Mesenchymal stem cell (in vitro differentiated cells and primary cell): ENCODE data around the gene TTLL1.
A peak's percentile ranks its signal among the peaks of the same experiment; 100 is the strongest.
"Not testable (repeated sequence)": the region's sequence is repeated elsewhere in the genome, so short reads cannot be mapped to it uniquely, and the experiment has no call there.

Experiments
- DNase-seq: peaks from one replicate; pipeline ENCODE4 v3.0.0-alpha.2; 2013
- H2AFZ ChIP-seq: one replicate; pipeline ENCODE4 v1.6.1; 2013; ENCODE audit warnings: low read depth, mild to moderate bottlenecking, control low read depth, inconsistent platforms, low read length, moderate library complexity
- H2AK5ac ChIP-seq: 2 replicates; pipeline ENCODE4 v1.6.1; 2013; ENCODE audit warnings: low read length, moderate library complexity, mild to moderate bottlenecking, inconsistent platforms; ENCODE audit not compliant: severe bottlenecking
- H2BK120ac ChIP-seq: one replicate; pipeline ENCODE4 v1.6.1; 2013; ENCODE audit warnings: low read depth, mild to moderate bottlenecking, inconsistent platforms, low read length, moderate library complexity
- H2BK12ac ChIP-seq, 2 experiments: one replicate each; pipeline ENCODE4 v1.6.1; 2013; ENCODE audit warnings: inconsistent platforms in 2 of 2, low read length in 2 of 2, mild to moderate bottlenecking in 2 of 2, moderate library complexity in 2 of 2, control low read depth in 1 of 2
- H2BK15ac ChIP-seq: one replicate; pipeline ENCODE4 v1.6.1; 2013; ENCODE audit warnings: mild to moderate bottlenecking, low read depth, inconsistent platforms; ENCODE audit not compliant: poor library complexity, severe bottlenecking
- H2BK5ac ChIP-seq: 2 replicates; pipeline ENCODE4 v1.6.1; 2013; ENCODE audit warnings: low read depth, mild to moderate bottlenecking, low read length, control low read depth, inconsistent platforms; ENCODE audit not compliant: poor library complexity, severe bottlenecking
- H3K14ac ChIP-seq, 2 experiments: one replicate each; pipeline ENCODE4 v1.6.1; 2013; ENCODE audit warnings: inconsistent platforms in 2 of 2, low read length in 2 of 2, control low read depth in 1 of 2, mild to moderate bottlenecking in 1 of 2, moderate library complexity in 1 of 2
- H3K18ac ChIP-seq, 2 experiments: one replicate each; pipeline ENCODE4 v1.6.1; 2013; ENCODE audit warnings: inconsistent platforms in 2 of 2, low read length in 2 of 2, control low read depth in 1 of 2, low read depth in 1 of 2, mild to moderate bottlenecking in 1 of 2
- H3K23ac ChIP-seq, 2 experiments: one replicate each; pipeline ENCODE4 v1.6.1; 2013; ENCODE audit warnings: inconsistent platforms in 2 of 2, low read length in 2 of 2, mild to moderate bottlenecking in 2 of 2, moderate library complexity in 2 of 2, control low read depth in 1 of 2
- H3K27ac ChIP-seq: 2 replicates; pipeline ENCODE4 v1.5.1; 2013; ENCODE audit warnings: mild to moderate bottlenecking, moderate library complexity, low read length, control low read depth, inconsistent platforms; ENCODE audit not compliant: poor library complexity, severe bottlenecking
- H3K27me3 ChIP-seq, 2 experiments: 2 replicates each; pipeline versions ENCODE4 v1.6.1 to v1.7.0; 2013; ENCODE audit warnings: low read length in 2 of 2, mild to moderate bottlenecking in 2 of 2, moderate library complexity in 2 of 2, control low read depth in 1 of 2, inconsistent platforms in 1 of 2; ENCODE audit not compliant: control insufficient read depth in 1 of 2, insufficient read depth in 1 of 2
- H3K36me3 ChIP-seq, 2 experiments: 2 replicates each; pipeline versions ENCODE4 v1.6.1 to v1.7.0; 2013; ENCODE audit warnings: low read length in 2 of 2, control low read depth in 1 of 2, inconsistent platforms in 1 of 2, low read depth in 1 of 2, mild to moderate bottlenecking in 1 of 2; ENCODE audit not compliant: insufficient read depth in 2 of 2, control insufficient read depth in 1 of 2
- H3K4ac ChIP-seq, 2 experiments: one replicate each; pipeline ENCODE4 v1.6.1; 2013; ENCODE audit warnings: inconsistent platforms in 2 of 2, low read length in 2 of 2, mild to moderate bottlenecking in 2 of 2, moderate library complexity in 2 of 2, control low read depth in 1 of 2, low read depth in 1 of 2
- H3K4me1 ChIP-seq: 2 replicates; pipeline ENCODE4 v1.6.1; 2013; ENCODE audit warnings: low read depth, low read length, control low read depth; ENCODE audit not compliant: control insufficient read depth, insufficient read depth
- H3K4me2 ChIP-seq: 2 replicates; pipeline ENCODE4 v1.6.1; 2013; ENCODE audit warnings: low read length, mild to moderate bottlenecking, inconsistent platforms; ENCODE audit not compliant: poor library complexity, severe bottlenecking
- H3K4me3 ChIP-seq, 2 experiments: 2 replicates each; pipeline versions ENCODE4 v1.5.1 to v1.7.0; 2013; ENCODE audit warnings: low read length in 2 of 2, mild to moderate bottlenecking in 2 of 2, control low read depth in 1 of 2, low read depth in 1 of 2; ENCODE audit not compliant: insufficient read depth in 1 of 2
- H3K79me1 ChIP-seq: replicated peaks from 2 replicates; pipeline ENCODE4 v1.6.1; 2013; ENCODE audit warnings: mild to moderate bottlenecking, control low read depth, low read length, inconsistent platforms; ENCODE audit not compliant: poor library complexity, severe bottlenecking
- H3K9ac ChIP-seq: 2 replicates; pipeline ENCODE4 v1.7.0; 2013; ENCODE audit warnings: mild to moderate bottlenecking, low read length, moderate library complexity
- H3K9me3 ChIP-seq: 2 replicates; pipeline ENCODE4 v1.7.0; 2013; ENCODE audit warnings: mild to moderate bottlenecking, low read length; ENCODE audit not compliant: control insufficient read depth
- H4K8ac ChIP-seq: one replicate; pipeline ENCODE4 v1.6.1; 2013; ENCODE audit warnings: inconsistent platforms, mild to moderate bottlenecking, low read length, moderate library complexity
- H4K91ac ChIP-seq: one replicate; pipeline ENCODE4 v1.6.1; 2013; ENCODE audit warnings: mild to moderate bottlenecking, low read length, inconsistent platforms
- WGBS: methylation state at CpG from one replicate; pipeline ENCODE4 v1.1.7; 2013; ENCODE audit warnings: mixed read lengths; 5-methylcytosine and 5-hydroxymethylcytosine counted together

Gene TTLL1

GRCh38 chr22:43109511-43109910 is 20.3 kb upstream of the TTLL1 start:
- Histone ChIP-seq H3K14ac (no peak overlapping the region), H2BK12ac (no peak overlapping the region), H3K18ac (no peak overlapping the region), H3K4me2 (no peak overlapping the region), H3K27me3 (peaks cover 48 to 72% of the 10 kb centered on the region in 2 experiments), H3K4me1 (peaks cover 17% of the 10 kb centered on the region), H3K4me3 (no peak overlapping the region), H3K36me3 (no peaks in the 10 kb centered on the region), H2BK5ac (no peak overlapping the region), H2AK5ac (no peak overlapping the region), H3K27ac (no peak overlapping the region), H3K4ac (no peak overlapping the region), H3K9me3 (no peaks in the 10 kb centered on the region), H2BK120ac (no peak overlapping the region), H4K8ac (no peak overlapping the region), H3K79me1 (no peaks in the 10 kb centered on the region), H2AFZ (no peak overlapping the region), H3K9ac (no peak overlapping the region), H4K91ac (no peak overlapping the region), H3K23ac (no peak overlapping the region), H2BK15ac (no peak overlapping the region)
- DNase-seq: no peak
- WGBS: 6% methylated on average over 2 of the region's 5 CpGs

- peaks cover 22 to 44% of the 10 kb centered on the region in 2 experiments for H3K27me3 ChIP-seq
- H2BK15ac ChIP-seq: no peak overlapping the region
- H2BK5ac ChIP-seq: no peak overlapping the region
- DNase-seq: no peak
- H4K8ac ChIP-seq: no peak overlapping the region
- no peak overlapping the region for H2BK12ac ChIP-seq
- H3K27ac ChIP-seq: no peak overlapping the region
- no peak overlapping the region for H2AFZ ChIP-seq
- H3K9me3 ChIP-seq: no peaks in the 10 kb centered on the region
- no peak overlapping the region for H3K4me2 ChIP-seq
- no peaks in the 10 kb centered on the region for H3K79me1 ChIP-seq
- no peak overlapping the region for H3K18ac ChIP-seq
- peaks cover 17% of the 10 kb centered on the region for H3K4me1 ChIP-seq
- H3K4me3 ChIP-seq: no peak overlapping the region
- no peak overlapping the region for H3K4ac ChIP-seq
- no peak overlapping the region for H3K9ac ChIP-seq
- H3K23ac ChIP-seq: no peak overlapping the region
- H2BK120ac ChIP-seq: no peak overlapping the region
- no peak overlapping the region for H3K14ac ChIP-seq
- WGBS: 97% methylated on average over 8 of the region's 8 CpGs
- no peak overlapping the region for H2AK5ac ChIP-seq
- no peak overlapping the region for H4K91ac ChIP-seq
- H3K36me3 ChIP-seq: no peaks in the 10 kb centered on the region
Measured at GRCh38 chr22:43106302-43106701, 17.1 kb upstream of the TTLL1 start.

- H3K4me2 ChIP-seq, H3K4me1 ChIP-seq, H3K79me1 ChIP-seq, H3K4me3 ChIP-seq, H3K14ac ChIP-seq, H4K91ac ChIP-seq, H3K9me3 ChIP-seq, H4K8ac ChIP-seq, H3K36me3 ChIP-seq, H3K18ac ChIP-seq, DNase-seq, H3K27ac ChIP-seq, H2AK5ac ChIP-seq, H3K4ac ChIP-seq, H3K9ac ChIP-seq, H2BK12ac ChIP-seq, H2BK5ac ChIP-seq, H3K23ac ChIP-seq, H2AFZ ChIP-seq, H2BK15ac ChIP-seq, H2BK120ac ChIP-seq: not testable (repeated sequence)
- H3K27me3 ChIP-seq: peaks cover 11 to 32% of the 10 kb centered on the region in 2 experiments
- WGBS: 93% methylated on average over 2 of the region's 3 CpGs
Measured at GRCh38 chr22:43104950-43105349, 15.8 kb upstream of the TTLL1 start.

GRCh38 chr22:43104056-43104625 is 14.9 kb upstream of the TTLL1 start:
- H3K4me2 ChIP-seq, H2AK5ac ChIP-seq, H3K27ac ChIP-seq, H4K8ac ChIP-seq, H3K9me3 ChIP-seq, H3K23ac ChIP-seq, H2BK12ac ChIP-seq, H2AFZ ChIP-seq, H2BK120ac ChIP-seq, H3K9ac ChIP-seq, H3K14ac ChIP-seq, H3K18ac ChIP-seq, H3K4me1 ChIP-seq, H2BK5ac ChIP-seq, H3K36me3 ChIP-seq, H3K4me3 ChIP-seq, H3K4ac ChIP-seq, H3K79me1 ChIP-seq, H4K91ac ChIP-seq: not testable (repeated sequence)
- peaks cover 3 to 26% of the 10 kb centered on the region in 2 experiments for H3K27me3 ChIP-seq
- DNase-seq: peak; percentile 85
- peak overlapping the region; percentile 41 for H2BK15ac ChIP-seq
- WGBS: 42% methylated on average over 13 of the region's 15 CpGs
